ENCODE measurements around the gene AMY2A. TPM values are rescaled to one million over a fixed set of nuclear protein-coding genes. Genes with fewer than 3 reads are reported as not detected.
"Not testable (repeated sequence)": the region's sequence is repeated elsewhere in the genome, so short reads cannot be mapped to it uniquely, and the experiment has no call there.

The AMY2A gene
- total and polyA plus RNA-seq, 11 donors: 0.21 to 1.9 (median 0.71) TPM; not detected in 7

DNA sequence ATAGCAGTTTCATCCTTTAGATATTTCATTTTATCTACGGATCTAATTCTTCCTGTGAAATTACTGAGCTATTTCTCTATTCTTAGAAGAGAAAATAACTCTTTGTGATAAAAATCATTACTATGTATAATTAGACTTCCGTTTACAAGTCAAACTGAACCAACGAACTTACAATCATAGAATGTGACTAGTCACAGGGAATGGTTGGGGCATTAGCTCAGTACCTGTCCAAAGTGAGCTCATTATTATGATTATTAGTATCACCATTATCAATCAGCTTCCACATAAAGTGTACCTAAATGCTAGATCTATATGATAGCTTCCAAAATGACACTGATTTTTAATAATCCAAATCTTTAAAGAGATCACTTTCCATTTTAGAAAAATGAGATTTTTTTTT is 33.3 kb upstream of the AMY2A start:
- DNase-seq (no peak), ATAC-seq (no peak)
- H3K27me3 ChIP-seq: no peaks in the 10 kb centered on the region
- no peak for TF ChIP-seq POLR2A (IDR thresholded peaks at IDR 0.05)
- TF ChIP-seq, protein P1, sequence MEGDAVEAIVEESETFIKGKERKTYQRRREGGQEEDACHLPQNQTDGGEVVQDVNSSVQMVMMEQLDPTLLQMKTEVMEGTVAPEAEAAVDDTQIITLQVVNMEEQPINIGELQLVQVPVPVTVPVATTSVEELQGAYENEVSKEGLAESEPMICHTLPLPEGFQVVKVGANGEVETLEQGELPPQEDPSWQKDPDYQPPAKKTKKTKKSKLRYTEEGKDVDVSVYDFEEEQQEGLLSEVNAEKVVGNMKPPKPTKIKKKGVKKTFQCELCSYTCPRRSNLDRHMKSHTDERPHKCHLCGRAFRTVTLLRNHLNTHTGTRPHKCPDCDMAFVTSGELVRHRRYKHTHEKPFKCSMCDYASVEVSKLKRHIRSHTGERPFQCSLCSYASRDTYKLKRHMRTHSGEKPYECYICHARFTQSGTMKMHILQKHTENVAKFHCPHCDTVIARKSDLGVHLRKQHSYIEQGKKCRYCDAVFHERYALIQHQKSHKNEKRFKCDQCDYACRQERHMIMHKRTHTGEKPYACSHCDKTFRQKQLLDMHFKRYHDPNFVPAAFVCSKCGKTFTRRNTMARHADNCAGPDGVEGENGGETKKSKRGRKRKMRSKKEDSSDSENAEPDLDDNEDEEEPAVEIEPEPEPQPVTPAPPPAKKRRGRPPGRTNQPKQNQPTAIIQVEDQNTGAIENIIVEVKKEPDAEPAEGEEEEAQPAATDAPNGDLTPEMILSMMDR (IDR thresholded peaks at IDR 0.05): no peak
- H3K4me3 ChIP-seq: no peak overlapping the region
- H3K36me3 ChIP-seq: peaks cover 0 to 17% (median 0%) of the 10 kb centered on the region in 9 donors
- 78 to 83% (median 80%) methylated on average over 3 of the region's 3 CpGs for WGBS, 4 donors
- intact Hi-C loops (cut with DNase I): no loop called here
- no peaks in the 10 kb centered on the region for H3K4me1 ChIP-seq
- H3K9me3 ChIP-seq: peaks cover 0 to 10% (median 0%) of the 10 kb centered on the region in 12 donors
- H3K27ac ChIP-seq: no peak overlapping the region

DNA sequence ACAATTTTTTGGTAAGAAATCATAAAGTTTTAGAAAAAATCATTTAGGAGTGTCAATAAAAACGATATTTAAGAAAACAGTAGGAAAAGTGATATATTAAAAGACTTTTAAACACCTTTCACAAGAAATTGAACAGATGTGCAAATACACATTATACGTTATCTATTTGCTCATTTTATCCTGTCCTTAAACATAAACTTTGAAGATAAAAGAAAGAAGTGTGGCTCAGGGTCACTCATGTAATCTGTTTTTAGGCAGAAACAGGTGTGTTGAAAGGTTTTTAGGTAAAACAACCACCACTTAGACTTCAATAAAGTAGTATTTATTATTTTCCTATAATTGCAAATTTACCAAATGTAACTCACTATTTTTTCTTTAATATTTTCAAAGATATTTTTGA is 32.7 kb upstream of the AMY2A start:
- Histone ChIP-seq H3K27ac (no peak overlapping the region), H3K4me3 (no peak overlapping the region), H3K4me1 (no peaks in the 10 kb centered on the region), H3K36me3 (peaks cover 0 to 11% (median 0%) of the 10 kb centered on the region in 9 donors), H3K9me3 (peaks cover 0 to 10% (median 0%) of the 10 kb centered on the region in 12 donors), H3K27me3 (no peaks in the 10 kb centered on the region)
- intact Hi-C loops (cut with DNase I): no loop called here
- TF ChIP-seq, protein P1 (IDR thresholded peaks at IDR 0.05): no peak
- TF ChIP-seq POLR2A (IDR thresholded peaks at IDR 0.05): no peak
- ATAC-seq (no peak), DNase-seq (no peak)
- 70 to 85% (median 78%) methylated on average over 2 of the region's 2 CpGs for WGBS, 4 donors

- H3K4me3 ChIP-seq; H3K36me3 ChIP-seq; H3K27me3 ChIP-seq; DNase-seq; H3K4me1 ChIP-seq; H3K9me3 ChIP-seq; intact Hi-C loops (cut with DNase I); H3K27ac ChIP-seq: not testable (repeated sequence)
- ATAC-seq: peak in 2 of 4 donors; percentile 55 to 68
- no CpG with 5 or more reads among the region's 3 CpGs for WGBS, 4 donors
These were observed 14.5 kb upstream of the AMY2A start for GRCh38 chr1:103602740-103603139.

GRCh38 chr1:103616362-103616761 is 865 bp upstream of the AMY2A start:
- 85 to 97% (median 92%) methylated on average over 2 of the region's 2 CpGs for WGBS, 4 donors
- no peak for ATAC-seq
- Histone ChIP-seq H3K4me3 (no peak overlapping the region), H3K9me3 (no peaks in the 10 kb centered on the region), H3K4me1 (no peaks in the 10 kb centered on the region), H3K36me3 (no peaks in the 10 kb centered on the region), H3K27me3 (no peaks in the 10 kb centered on the region), H3K27ac (no peak overlapping the region)
- no peak for TF ChIP-seq POLR2A (IDR thresholded peaks at IDR 0.05)
- TF ChIP-seq, protein P1 (IDR thresholded peaks at IDR 0.05): no peak
- DNase-seq: no peak
- intact Hi-C loops (cut with DNase I): no loop called here

GRCh38 chr1:103627436-103627835 is 10.2 kb downstream of the AMY2A start:
- intact Hi-C loops (cut with DNase I); ATAC-seq; H3K27ac ChIP-seq; H3K4me1 ChIP-seq; H3K4me3 ChIP-seq; H3K27me3 ChIP-seq; H3K9me3 ChIP-seq; DNase-seq; H3K36me3 ChIP-seq: not testable (repeated sequence)
- 75 to 88% (median 81%) methylated on average over 3 of the region's 4 CpGs for WGBS, 4 donors

- ATAC-seq: peak in 2 of 4 donors; percentile 71 to 91
- H3K4me1 ChIP-seq; H3K27ac ChIP-seq; H3K4me3 ChIP-seq; H3K27me3 ChIP-seq; H3K9me3 ChIP-seq; intact Hi-C loops (cut with DNase I); H3K36me3 ChIP-seq; DNase-seq: not testable (repeated sequence)
- WGBS, 4 donors: no CpG with 5 or more reads among the region's 3 CpGs
These were observed 24.0 kb downstream of the AMY2A start for GRCh38 chr1:103641194-103641593.

- H3K27me3 ChIP-seq; DNase-seq; H3K36me3 ChIP-seq; H3K9me3 ChIP-seq; H3K4me3 ChIP-seq; H3K27ac ChIP-seq; H3K4me1 ChIP-seq; intact Hi-C loops (cut with DNase I); ATAC-seq: not testable (repeated sequence)
- WGBS, 4 donors: no CpG with 5 or more reads among the region's 3 CpGs
These were observed 26.7 kb downstream of the AMY2A start for GRCh38 chr1:103643908-103644307.

DNA sequence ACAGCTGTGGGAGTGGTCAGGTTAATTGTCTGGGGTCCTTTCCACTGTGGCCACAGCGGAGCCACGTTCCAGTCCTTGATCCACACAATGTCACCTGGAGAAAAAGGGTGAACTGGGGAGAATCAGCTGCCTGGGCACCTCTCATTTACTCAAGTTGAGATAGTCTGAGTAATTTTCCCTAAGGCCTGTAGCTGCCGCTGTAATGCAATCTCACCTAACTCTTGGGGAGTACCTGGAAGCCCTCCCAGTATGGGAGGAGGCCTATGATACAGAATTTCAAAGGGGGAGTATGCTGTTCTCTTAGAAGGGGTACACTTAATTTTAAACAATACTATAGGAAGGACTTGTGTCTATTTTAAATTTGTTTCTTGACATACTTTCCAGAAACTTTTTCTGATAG is 33.1 kb downstream of the AMY2A start:
- H3K9me3 ChIP-seq; intact Hi-C loops (cut with DNase I); H3K4me3 ChIP-seq; H3K36me3 ChIP-seq; DNase-seq; H3K27ac ChIP-seq; ATAC-seq; H3K27me3 ChIP-seq; H3K4me1 ChIP-seq: not testable (repeated sequence)
- WGBS, 4 donors: no CpG with 5 or more reads among the region's 3 CpGs

DNA sequence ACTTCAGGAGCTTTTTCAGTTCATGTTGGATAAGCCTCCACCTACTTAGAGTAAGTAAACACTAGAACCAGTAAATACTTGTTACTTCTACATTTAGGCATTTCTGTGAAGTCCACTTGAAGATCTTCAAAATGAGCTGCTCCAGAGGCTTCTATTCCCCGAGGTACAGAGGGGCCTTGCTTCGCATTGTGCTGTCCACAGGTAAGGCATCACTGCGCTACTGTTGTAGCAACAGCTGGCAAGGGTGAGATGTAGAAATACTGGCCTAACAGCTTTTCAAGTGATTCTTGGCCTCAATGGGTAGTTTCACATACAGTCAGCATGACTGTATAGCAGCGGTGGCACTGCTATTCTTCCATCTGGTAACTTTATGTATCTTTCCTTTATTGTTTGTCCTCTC is 33.7 kb downstream of the AMY2A start:
- DNase-seq; H3K36me3 ChIP-seq; H3K27me3 ChIP-seq; ATAC-seq; H3K4me1 ChIP-seq; H3K9me3 ChIP-seq; H3K4me3 ChIP-seq; H3K27ac ChIP-seq; intact Hi-C loops (cut with DNase I): not testable (repeated sequence)
- no CpG with 5 or more reads among the region's 4 CpGs for WGBS, 4 donors

Data from heart left ventricle (tissue), 16 donors.